ENCODE results near the gene SPATA20.

SPATA20 gene

GRCh38 chr17:50604513-50604912 lies 57.5 kb downstream of the SPATA20 start:
- no peak for DNase-seq

GRCh38 chr17:50605429-50605828 lies 58.5 kb downstream of the SPATA20 start:
- no peak for DNase-seq

Measured in hippocampal formation (tissue), 2 donors.